IMR-90 (cell line): ENCODE data around the gene RAPGEF2. TPM values are rescaled to one million over a fixed set of nuclear protein-coding genes. Genes with fewer than 3 reads are reported as not detected.

ENCODE experiments used
- ATAC-seq: fragments of 200-7000 bp; cut with Tn5 transposase; 2 replicates; pipeline ENCODE4 v1.9.1; 2020; ENCODE audit warnings: low read depth, mild to moderate bottlenecking, moderate library complexity
- BruUV-seq: library from RNA; stranded (reverse); fragments of 400-500 nt; replicated peaks from 2 replicates; lab custom pipeline; 2021; lab: Mats Ljungman, UMichigan
- CTCF ChIA-PET: fragments of 300-600 bp; formaldehyde crosslinking; extraction: SDS; loops from one replicate; lab custom pipeline; 2021; ENCODE audit warnings: antibody characterized with exemption; lab: Yijun Ruan, JAX
- POLR2A ChIA-PET: fragments of 300-600 bp; sonication (Branson Sonifier 250); formaldehyde crosslinking; loops from one replicate; lab custom pipeline; 2022; ENCODE audit warnings: antibody characterized with exemption; ENCODE audit not compliant: unreplicated experiment; lab: Charles Lee
- DNase-seq: peaks from one replicate; pipeline ENCODE4 v3.0.0; 2013
- H2AFZ ChIP-seq: replicated peaks from 2 replicates; pipeline ENCODE3; 2013; ENCODE audit warnings: low read length, mild to moderate bottlenecking; ENCODE audit not compliant: poor library complexity
- H2AK5ac ChIP-seq: 2 replicates; pipeline ENCODE4 v1.6.1; 2013; ENCODE audit warnings: low read depth, low read length, inconsistent platforms
- H2AK9ac ChIP-seq: replicated peaks from 2 replicates; pipeline ENCODE3; 2013; ENCODE audit warnings: mild to moderate bottlenecking, low read depth, low read length, moderate library complexity; ENCODE audit not compliant: poor library complexity
- H2BK120ac ChIP-seq: 2 replicates; pipeline ENCODE4 v1.6.1; 2013; ENCODE audit warnings: low read depth, low read length, inconsistent platforms
- H2BK15ac ChIP-seq: 3 replicates; pipeline ENCODE4 v1.6.1; 2013; ENCODE audit warnings: low read depth, low read length, inconsistent platforms
- H2BK20ac ChIP-seq: 2 replicates; pipeline ENCODE4 v1.6.1; 2013; ENCODE audit warnings: low read depth, mild to moderate bottlenecking, inconsistent platforms, low read length, moderate library complexity
- H2BK5ac ChIP-seq: 2 replicates; pipeline ENCODE4 v1.6.1; 2013; ENCODE audit warnings: mild to moderate bottlenecking, low read depth, low read length, inconsistent platforms; ENCODE audit not compliant: poor library complexity, severe bottlenecking
- H3K14ac ChIP-seq: replicated peaks from 2 replicates; pipeline ENCODE4 v1.6.1; 2013; ENCODE audit warnings: low read depth, low read length, inconsistent platforms
- H3K18ac ChIP-seq: 2 replicates; pipeline ENCODE4 v1.6.1; 2013; ENCODE audit warnings: low read depth, low read length, control low read depth
- H3K23ac ChIP-seq: 2 replicates; pipeline ENCODE4 v1.6.1; 2013; ENCODE audit warnings: low read depth, low read length, inconsistent platforms
- H3K27ac ChIP-seq: 2 replicates; pipeline ENCODE4 v1.5.1; 2013; ENCODE audit warnings: mild to moderate bottlenecking, control low read depth, low read length; ENCODE audit not compliant: insufficient read depth
- H3K27me3 ChIP-seq: 2 replicates; pipeline ENCODE4 v1.6.1; 2013; ENCODE audit warnings: low read length; ENCODE audit not compliant: control insufficient read depth, insufficient read depth
- H3K36me3 ChIP-seq: 2 replicates; pipeline ENCODE4 v1.6.1; 2013; ENCODE audit warnings: low read length, mixed read lengths; ENCODE audit not compliant: control insufficient read depth, insufficient read depth
- H3K4ac ChIP-seq: 2 replicates; pipeline ENCODE4 v1.6.1; 2013; ENCODE audit warnings: low read depth, low read length, inconsistent platforms
- H3K4me1 ChIP-seq: 2 replicates; pipeline ENCODE4 v1.6.1; 2013; ENCODE audit warnings: low read length, mixed read lengths; ENCODE audit not compliant: control insufficient read depth, insufficient read depth
- H3K4me2 ChIP-seq: 2 replicates; pipeline ENCODE4 v1.6.1; 2013; ENCODE audit warnings: low read depth, mild to moderate bottlenecking, control low read depth, low read length, moderate library complexity
- H3K4me3 ChIP-seq: 2 replicates; pipeline ENCODE4 v1.5.1; 2013; ENCODE audit warnings: low read depth, mild to moderate bottlenecking, control low read depth, low read length, moderate library complexity; ENCODE audit not compliant: insufficient read depth
- H3K56ac ChIP-seq: 2 replicates; pipeline ENCODE4 v1.6.1; 2013; ENCODE audit warnings: low read length, inconsistent platforms; ENCODE audit not compliant: insufficient read depth; ENCODE audit errors: extremely low read depth
- H3K79me1 ChIP-seq, 2 experiments: 2 replicates each; pipeline ENCODE4 v1.6.1; 2013; ENCODE audit warnings: low read length in 2 of 2, inconsistent platforms in 1 of 2, low read depth in 1 of 2
- H3K9ac ChIP-seq: 2 replicates; pipeline ENCODE4 v1.6.1; 2013; ENCODE audit warnings: low read depth, low read length, control low read depth
- H3K9me1 ChIP-seq: 2 replicates; pipeline ENCODE4 v1.6.1; 2013; ENCODE audit warnings: low read length, inconsistent platforms; ENCODE audit not compliant: insufficient read depth
- H3K9me3 ChIP-seq: 2 replicates; pipeline ENCODE4 v1.6.1; 2013; ENCODE audit warnings: low read length; ENCODE audit not compliant: control insufficient read depth, insufficient read depth
- H4K20me1 ChIP-seq: 2 replicates; pipeline ENCODE4 v1.6.1; 2013; ENCODE audit warnings: low read length, inconsistent platforms; ENCODE audit not compliant: insufficient read depth
- H4K5ac ChIP-seq: 2 replicates; pipeline ENCODE4 v1.6.1; 2013; ENCODE audit warnings: mild to moderate bottlenecking, low read depth, low read length, control low read depth
- H4K8ac ChIP-seq, 2 experiments: 2 replicates each; pipeline ENCODE4 v1.6.1; 2013; ENCODE audit warnings: low read depth in 2 of 2, low read length in 2 of 2, control low read depth in 1 of 2, inconsistent platforms in 1 of 2
- H4K91ac ChIP-seq: 2 replicates; pipeline ENCODE4 v1.6.1; 2013; ENCODE audit warnings: low read depth, low read length, inconsistent platforms; ENCODE audit not compliant: insufficient read depth
- MXI1 ChIP-seq: IDR thresholded peaks from 2 replicates; pipeline ENCODE4 v1.6.1; 2012; ENCODE audit warnings: low read depth, mild to moderate bottlenecking, low read length, moderate library complexity, borderline replicate concordance
- POLR2A ChIP-seq: IDR thresholded peaks from 2 replicates; pipeline ENCODE4 v1.6.1; 2012; ENCODE audit warnings: mild to moderate bottlenecking, low read depth, low read length
- WGBS, 2 experiments: methylation state at CpG; one replicate each; pipeline versions ENCODE4 v1.1.5 to v1.1.7; 2013; ENCODE audit warnings: missing lambda C conversion rate in 2 of 2; ENCODE audit not compliant: insufficient read length in 1 of 2; ENCODE audit errors: extremely low coverage in 2 of 2; 5-methylcytosine and 5-hydroxymethylcytosine counted together
- dilution Hi-C: fragments of 300-500 bp; cut with HindIII; formaldehyde crosslinking; loops from one replicate; pipeline ENCODE4 v1.14.3; 2018; ENCODE audit warnings: low sequenced_read_pairs; ENCODE audit not compliant: unreplicated experiment
- in situ Hi-C: fragments of 300-500 bp; cut with MboI; formaldehyde crosslinking; loops from 3 replicates; pipeline ENCODE4 v1.14.3; 2019; ENCODE audit warnings: low sequenced_read_pairs, inconsistent platforms, mixed read lengths
- intact Hi-C: fragments of 100-400 bp; cut with micrococcal nuclease; formaldehyde crosslinking; loops from 2 replicates; pipeline ENCODE4 v1.10.0; 2022
- polyA plus RNA-seq, 3 experiments: library from polyadenylated mRNA; depleted of rRNA; stranded (reverse); fragments of >200 nt; gene quantifications; 2 replicates each; pipeline ENCODE4 v1.2.3, GENCODE V29; 2012; ENCODE audit warnings: low replicate concordance in 1 of 3
- total RNA-seq: library from RNA; depleted of rRNA; stranded (reverse); fragments of >200 nt; gene quantifications from 2 replicates; pipeline ENCODE4 v1.2.3, GENCODE V29; 2012

The RAPGEF2 gene
- total and polyA plus RNA-seq, 2 of the 4 experiments (the other 2 are of a cell fraction) = 27.6 to 109 TPM

DNA sequence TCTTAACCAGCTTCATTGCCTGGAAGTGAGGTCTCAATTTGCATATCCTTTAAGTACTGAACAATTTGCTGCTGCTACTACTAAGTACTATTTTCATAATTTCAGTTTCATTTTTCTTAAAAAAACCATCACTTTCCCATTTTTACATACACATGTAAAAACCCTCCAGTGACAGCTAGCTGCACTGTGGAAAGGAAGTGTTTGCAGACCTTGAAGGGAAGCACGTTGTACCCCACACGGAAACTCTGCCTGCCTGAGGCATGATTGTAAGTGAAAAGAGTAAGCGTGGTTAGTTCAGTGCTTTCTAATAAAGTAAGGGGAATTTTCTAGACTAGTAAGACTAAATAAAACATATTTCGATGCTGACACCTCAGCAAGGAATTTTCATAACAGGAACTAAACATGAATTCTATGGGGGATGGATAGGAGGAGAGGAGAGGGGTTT lies 103.6 kb downstream of the RAPGEF2 start:
- Histone ChIP-seq H3K9ac (no peak overlapping the region), H3K27me3 (no peaks in the 10 kb centered on the region), H3K9me3 (no peaks in the 10 kb centered on the region), H2BK20ac (no peak overlapping the region), H2BK120ac (no peak overlapping the region), H2BK15ac (no peak overlapping the region; the same call in 2 of the 3 replicates), H2AK9ac (no peak overlapping the region), H4K20me1 (0 out of 2 replicates have a peak, but pooled peaks cover 5% of the 10 kb centered on the region), H3K36me3 (no peaks in the 10 kb centered on the region), H2AFZ (no peak overlapping the region), H3K23ac (no peak overlapping the region; the same call in 1 of the 2 replicates), H2BK5ac (peak overlapping the region; percentile 14), H3K9me1 (peaks cover 9% of the 10 kb centered on the region; the same call in 1 of the 2 replicates), H3K4ac (no peak overlapping the region), H4K5ac (no peak overlapping the region), H3K79me1 (peaks cover 24 to 27% of the 10 kb centered on the region in 2 experiments), H3K27ac (no peak overlapping the region), H3K4me3 (no peak overlapping the region), H3K4me2 (peak overlapping the region; percentile 47), H4K91ac (no peak overlapping the region), H3K14ac (no peak overlapping the region; the same call in 1 of the 2 replicates), H3K18ac (peak overlapping the region; percentile 28; the same call in 1 of the 2 replicates), H4K8ac (peak overlapping the region in 1 of 2 experiments; percentile 4; a peak in 1 of 4 replicates), H2AK5ac (no peak overlapping the region), H3K56ac (no peak overlapping the region), H3K4me1 (peaks cover 3% of the 10 kb centered on the region)
- DNase-seq (peak; percentile 76), ATAC-seq (peak; percentile 81)
- intact Hi-C loops = no loop called here
- TF ChIP-seq POLR2A (no peak), MXI1 (peak; percentile 90)
- BruUV-seq = no TSS peak
- ChIA-PET POLR2A (no interaction called here), CTCF (interaction anchor here (1.0 kb wide), 1 partner anchor 350 kb away, joined by 3 read pairs; no protein-coding TSS in a partner anchor)
- dilution Hi-C loops = no loop called here
- in situ Hi-C loops = no loop called here
- no CpG with 5 or more reads among the region's 4 CpGs for WGBS, 2 experiments
